Endothelial cell of umbilical vein (primary cell): ENCODE results near the gene ATG13.

ENCODE experiments used
- CTCF ChIP-seq, 2 donors: IDR thresholded peaks; 1 replicate in 1 of 2; 2 replicates in 1 of 2; pipeline ENCODE4 v1.5.1; 2011; ENCODE audit warnings: low read length in 2 of 2, mild to moderate bottlenecking in 2 of 2, moderate library complexity in 2 of 2, control low read depth in 1 of 2, inconsistent platforms in 1 of 2, low read depth in 1 of 2; ENCODE audit not compliant: insufficient read depth in 1 of 2; ENCODE audit errors: extremely low read depth in 1 of 2
- EZH2 ChIP-seq: IDR thresholded peaks from 2 replicates; pipeline ENCODE4 v1.6.1; 2012; ENCODE audit warnings: borderline replicate concordance, low read depth, mild to moderate bottlenecking, moderate library complexity, low read length, inconsistent platforms; ENCODE audit not compliant: severe bottlenecking
- FOS ChIP-seq: IDR thresholded peaks from 2 replicates; pipeline ENCODE4 v1.6.1; 2011; ENCODE audit warnings: mild to moderate bottlenecking, low read length, moderate library complexity, borderline replicate concordance; ENCODE audit not compliant: insufficient read depth
- GATA2 ChIP-seq: IDR thresholded peaks from 2 replicates; pipeline ENCODE4 v1.7.0; 2011; ENCODE audit warnings: low read depth, mild to moderate bottlenecking, moderate library complexity, mixed read lengths, low read length; ENCODE audit not compliant: insufficient read length, insufficient read depth
- JUN ChIP-seq: IDR thresholded peaks from 2 replicates; pipeline ENCODE4 v1.6.1; 2011; ENCODE audit warnings: borderline replicate concordance, low read depth; ENCODE audit not compliant: insufficient read length, insufficient read depth
- MYC ChIP-seq: IDR thresholded peaks from one replicate; pipeline ENCODE4 v1.6.1; 2011; ENCODE audit warnings: mild to moderate bottlenecking, low read depth, low read length
- POLR2A ChIP-seq: IDR thresholded peaks from 2 replicates; pipeline ENCODE4 v1.6.1; 2012; ENCODE audit warnings: low read depth, mild to moderate bottlenecking, control low read depth, low read length
- POLR2AphosphoS5 ChIP-seq: IDR thresholded peaks from 2 replicates; pipeline ENCODE4 v1.6.1; 2012; ENCODE audit warnings: low read depth, mild to moderate bottlenecking, control low read depth, low read length, moderate library complexity; ENCODE audit not compliant: insufficient read depth
- TF ChIP-seq, protein P1 (sequence below): IDR thresholded peaks from 2 replicates; pipeline ENCODE4 v1.6.1; 2011; ENCODE audit not compliant: insufficient read depth, insufficient read length

GRCh38 chr11:46659908-46660307, 42.6 kb downstream of the ATG13 start:
- no peak for TF ChIP-seq CTCF (IDR thresholded peaks at IDR 0.05; ENCODE audit: extremely low read depth in 1 of 2, insufficient read depth in 1 of 2, low read depth in 1 of 2, low read length in 2 of 2)
- no peak for TF ChIP-seq POLR2A
- no peak for TF ChIP-seq EZH2
- no peak for TF ChIP-seq POLR2AphosphoS5
- TF ChIP-seq GATA2, result no peak
- TF ChIP-seq, protein P1, sequence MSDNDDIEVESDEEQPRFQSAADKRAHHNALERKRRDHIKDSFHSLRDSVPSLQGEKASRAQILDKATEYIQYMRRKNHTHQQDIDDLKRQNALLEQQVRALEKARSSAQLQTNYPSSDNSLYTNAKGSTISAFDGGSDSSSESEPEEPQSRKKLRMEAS, result no peak
- no peak for TF ChIP-seq FOS
- no peak for TF ChIP-seq JUN
- no peak for TF ChIP-seq MYC
